GM19351 (cell line): ENCODE data around the gene COL8A2.

Experiments
- ATAC-seq: cut with Tn5 transposase; IDR thresholded peaks from one replicate; pipeline ENCODE4 v1.9.1; 2021; ENCODE audit warnings: mild to moderate bottlenecking, moderate library complexity; ENCODE audit not compliant: unreplicated experiment

The COL8A2 gene

DNA sequence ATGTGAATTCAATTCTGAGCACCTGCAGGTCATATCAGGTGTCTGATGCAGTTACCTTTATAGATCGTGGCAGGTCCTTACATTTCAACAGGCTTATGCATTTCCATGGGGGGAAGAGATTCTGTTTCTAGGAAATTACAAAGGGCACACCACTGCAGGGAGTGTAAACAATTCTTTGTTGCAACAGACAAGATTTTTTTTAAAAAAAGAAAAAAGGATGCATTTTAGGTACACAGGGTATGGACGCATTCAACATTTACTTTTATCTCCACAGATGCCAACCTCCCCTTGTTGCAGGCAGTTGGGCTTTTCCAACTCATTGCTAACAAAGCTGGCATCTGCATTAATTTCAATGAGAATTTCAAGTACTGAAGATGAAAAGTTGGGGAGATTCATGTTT is 54.7 kb downstream of the COL8A2 start:
- no peak for ATAC-seq

DNA sequence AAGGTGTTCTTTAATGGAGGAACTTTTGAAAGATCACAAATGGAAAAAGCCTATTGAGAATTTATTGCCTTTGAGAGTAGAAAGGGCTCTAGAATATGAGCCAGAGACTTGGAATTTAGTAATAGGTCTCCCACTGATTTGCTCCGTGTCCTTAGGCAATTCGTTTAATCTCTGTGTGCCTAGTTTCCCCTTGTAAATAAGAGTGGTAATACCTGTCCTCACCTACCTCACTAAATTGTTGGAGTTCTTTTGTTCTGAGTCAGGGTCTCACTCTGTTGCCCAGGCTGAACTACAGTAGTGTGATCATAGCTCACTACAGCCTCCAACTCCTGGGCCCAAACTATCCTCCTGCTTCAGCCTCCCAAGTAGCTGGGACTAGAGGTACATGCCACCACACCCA is 56.2 kb downstream of the COL8A2 start:
- ATAC-seq = no peak

DNA sequence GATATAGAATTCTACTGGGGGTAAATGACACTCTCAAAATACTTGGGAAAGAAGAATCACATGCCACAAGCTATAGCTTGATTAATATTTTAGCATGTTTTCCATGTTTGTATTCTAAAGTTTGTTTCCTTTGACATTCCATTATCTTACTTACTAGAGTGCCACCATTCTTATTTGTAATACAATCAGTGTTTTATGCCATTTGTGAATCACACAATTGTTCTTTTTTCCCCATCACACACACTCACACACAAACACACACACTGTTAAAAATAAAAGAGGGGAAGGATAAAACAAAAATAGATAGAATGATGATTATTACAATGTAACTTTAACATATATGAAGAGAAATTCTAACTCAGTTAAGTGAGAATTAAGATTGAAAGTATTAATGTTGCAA is 57.2 kb downstream of the COL8A2 start:
- no peak for ATAC-seq

DNA sequence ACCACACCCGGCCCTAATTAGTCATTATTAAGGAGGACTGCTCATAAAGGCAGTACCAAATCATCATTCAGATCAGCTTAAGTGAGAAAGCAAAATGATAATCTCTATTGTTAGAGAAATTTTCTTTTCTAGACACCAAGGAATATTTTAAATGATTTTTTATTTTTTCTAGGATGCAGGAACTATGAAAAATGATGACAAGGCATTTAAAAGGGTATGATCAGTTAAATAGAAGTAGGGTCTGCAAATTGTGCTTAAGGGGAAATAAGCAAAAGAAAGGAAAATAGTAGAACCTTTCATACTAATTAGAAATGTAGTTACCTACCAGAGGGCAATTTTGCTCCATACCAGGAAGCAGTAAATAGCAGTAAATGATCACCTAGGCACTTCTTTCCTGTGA is 62.7 kb downstream of the COL8A2 start:
- no peak for ATAC-seq

DNA sequence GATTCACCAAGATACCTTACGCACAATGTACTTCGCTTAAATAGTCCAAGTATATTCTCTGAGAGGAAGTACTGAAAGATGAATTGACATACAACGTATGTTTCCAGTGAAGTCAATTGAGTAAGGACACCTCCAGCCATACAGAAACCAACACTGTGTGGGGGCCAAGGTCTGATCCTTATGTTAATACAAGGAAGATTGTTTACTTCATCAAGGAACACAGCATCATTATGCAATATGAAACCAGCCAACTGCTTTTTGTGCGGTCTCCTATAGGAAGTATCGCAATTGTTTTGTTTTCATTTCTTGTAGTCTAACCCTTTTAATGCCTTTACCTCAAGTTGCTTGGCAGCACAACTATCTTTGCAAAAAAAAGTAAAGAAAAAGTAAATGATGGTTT is 69.3 kb downstream of the COL8A2 start:
- ATAC-seq = no peak

DNA sequence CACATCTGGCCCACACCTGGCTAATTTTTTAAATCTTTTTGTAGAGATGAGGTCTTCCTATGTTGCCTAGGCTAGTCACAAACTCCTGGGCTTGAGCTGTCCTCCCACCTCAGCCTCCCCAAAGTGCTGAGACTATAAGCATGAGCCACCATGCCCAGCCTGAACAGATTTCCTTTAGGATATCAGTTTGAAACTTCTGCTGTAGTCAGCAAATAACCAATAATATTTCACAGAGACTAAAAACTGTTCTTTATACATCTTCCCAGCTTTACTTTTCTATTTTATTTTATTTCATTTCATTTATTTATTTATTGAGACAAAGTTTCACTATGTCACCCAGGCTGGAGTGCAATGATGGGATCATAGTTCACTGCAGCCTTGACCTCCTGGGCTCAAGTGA is 71.0 kb downstream of the COL8A2 start:
- ATAC-seq = no peak

DNA sequence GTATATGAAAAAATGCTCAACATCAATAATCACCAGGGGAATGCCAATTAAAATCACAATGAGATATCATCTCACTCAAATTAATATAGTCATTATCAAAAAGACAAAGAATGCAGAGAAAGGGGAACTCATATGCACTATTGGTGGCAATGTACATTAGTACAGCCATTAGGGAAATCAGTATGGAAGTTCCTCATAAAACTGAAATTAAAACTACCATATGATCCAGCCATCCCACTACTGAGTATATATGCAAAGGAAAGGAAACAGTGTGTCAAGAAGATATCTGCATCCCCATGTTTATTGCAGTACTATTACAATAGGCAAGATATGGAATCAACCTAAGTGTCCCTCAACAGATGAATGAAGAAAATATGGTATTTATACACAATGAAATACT is 73.2 kb downstream of the COL8A2 start:
- ATAC-seq = no peak
